Activated CD8-positive, alpha-beta memory T cell treated with anti-CD3 and anti-CD28 coated beads, Interleukin-2, amount 50 U/mL, for 48 hours (primary cell): Measurements from ENCODE around the gene DPP3.
"Not testable (repeated sequence)": the region's sequence is repeated elsewhere in the genome, so short reads cannot be mapped to it uniquely, and the experiment has no call there.

Experiments used
- DNase-seq: peaks from one replicate; pipeline ENCODE4 v3.0.0-alpha.2; 2020

DPP3 gene

DNA sequence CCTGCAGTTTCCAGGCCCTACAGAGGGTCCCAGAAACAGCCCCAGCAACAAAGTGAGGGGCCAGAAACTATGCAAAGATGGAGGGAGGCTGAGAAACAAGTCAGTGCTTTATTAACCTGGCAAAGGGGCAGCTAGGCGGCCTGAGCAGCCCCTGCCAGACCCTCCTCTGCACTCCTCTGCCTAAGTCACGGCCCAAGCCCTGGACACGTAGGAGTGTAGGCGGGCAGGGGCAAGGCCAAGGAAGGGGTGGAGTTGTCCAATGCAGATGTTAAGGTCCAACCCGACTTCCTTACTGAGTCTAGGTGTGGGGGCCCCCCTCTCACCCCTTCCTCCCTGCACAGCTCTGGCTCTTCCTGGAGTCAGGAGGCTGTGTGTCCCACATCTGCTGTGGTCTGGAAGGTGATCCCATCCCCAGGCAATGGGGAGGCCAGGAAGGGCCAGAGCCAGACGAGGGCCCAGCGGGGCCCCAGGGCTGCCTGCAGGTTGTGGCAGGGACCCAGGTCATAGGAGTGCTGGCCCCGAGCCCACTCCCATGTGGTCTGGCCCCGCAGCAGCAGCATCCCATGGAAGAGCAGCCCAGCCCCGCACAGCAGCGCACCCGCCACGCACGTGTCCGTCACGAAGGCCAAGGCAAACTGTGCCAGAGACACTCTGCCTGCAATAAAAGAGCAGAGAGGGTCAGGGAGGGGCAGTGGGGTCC is 59.1 kb downstream of the DPP3 start:
- no peak for DNase-seq

DNA sequence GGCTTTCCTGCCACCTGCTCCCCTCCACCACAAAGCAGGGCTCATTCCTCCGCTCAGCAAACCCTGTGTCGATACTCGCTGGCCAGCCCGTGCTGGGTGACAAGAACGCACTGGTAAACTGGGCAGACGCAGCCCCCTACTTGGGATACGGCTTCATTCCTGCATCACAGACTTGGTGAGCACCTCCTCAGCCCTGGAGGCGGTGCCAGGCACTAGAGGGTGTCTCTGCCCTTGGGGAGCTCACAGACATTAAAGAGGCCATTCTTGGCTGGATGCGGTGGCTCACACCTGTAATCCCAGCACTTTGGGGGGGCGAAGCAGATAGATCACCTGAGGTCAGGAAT is 59.6 kb downstream of the DPP3 start:
- no peak for DNase-seq

DNA sequence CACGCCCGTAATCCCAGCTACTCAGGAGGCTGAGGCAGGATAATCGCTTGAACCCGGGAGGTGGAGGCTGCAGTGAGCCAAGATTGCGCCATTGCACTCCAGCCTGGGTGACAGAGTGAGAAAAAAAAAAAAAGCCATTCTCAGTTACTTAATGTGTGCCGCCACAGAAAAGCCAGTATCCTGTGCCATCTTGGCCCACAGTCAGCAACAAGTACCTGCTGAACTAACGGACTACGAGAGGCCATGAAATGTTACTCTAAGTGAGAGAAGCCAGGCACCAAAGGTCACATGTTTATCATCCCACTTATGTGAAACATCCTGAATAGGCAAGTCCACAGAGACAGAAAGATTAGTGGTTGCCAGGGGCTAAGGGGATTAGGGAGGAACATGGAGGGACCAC is 60.4 kb downstream of the DPP3 start:
- DNase-seq: not testable (repeated sequence)

DNA sequence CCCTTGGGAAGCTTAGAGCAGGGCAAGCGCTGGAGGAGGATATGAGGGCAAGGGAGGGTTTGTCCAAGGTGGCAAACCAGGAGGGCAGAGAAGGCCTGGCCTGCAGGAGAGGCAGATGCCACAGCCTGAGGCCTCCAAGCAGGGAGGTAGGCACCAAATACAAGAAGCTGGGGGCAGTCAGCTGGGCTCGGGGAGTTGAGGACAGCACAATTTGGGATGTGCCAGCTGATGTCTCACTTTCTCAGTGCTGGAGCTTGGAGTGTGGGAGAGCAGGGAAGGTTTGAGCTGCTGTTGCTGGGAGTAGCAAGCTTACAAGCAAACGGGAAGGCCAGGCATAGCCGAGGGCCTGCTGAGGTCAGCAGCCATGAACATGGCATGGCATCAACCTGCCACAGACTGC is 61.7 kb downstream of the DPP3 start:
- DNase-seq: no peak

DNA sequence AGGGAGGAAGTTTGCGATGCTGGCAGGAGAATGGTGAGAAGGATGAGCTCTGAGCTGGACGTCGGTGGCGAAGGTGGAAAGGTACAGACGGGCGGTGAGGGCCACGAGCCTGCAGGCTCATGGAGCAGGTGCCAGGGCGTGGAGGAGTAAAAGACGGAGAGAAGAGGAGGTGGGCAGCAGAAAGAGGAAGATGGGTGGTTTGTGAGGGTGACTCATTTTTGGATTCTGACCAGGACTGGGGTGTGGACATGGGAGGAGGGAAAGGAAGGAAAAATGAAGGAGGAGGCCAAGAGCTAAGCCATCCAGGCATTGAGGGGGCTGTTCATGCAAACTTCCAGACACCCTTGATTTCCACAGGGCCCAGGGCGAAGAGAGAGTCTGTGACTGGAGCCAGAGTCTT is 62.1 kb downstream of the DPP3 start:
- DNase-seq: no peak

DNA sequence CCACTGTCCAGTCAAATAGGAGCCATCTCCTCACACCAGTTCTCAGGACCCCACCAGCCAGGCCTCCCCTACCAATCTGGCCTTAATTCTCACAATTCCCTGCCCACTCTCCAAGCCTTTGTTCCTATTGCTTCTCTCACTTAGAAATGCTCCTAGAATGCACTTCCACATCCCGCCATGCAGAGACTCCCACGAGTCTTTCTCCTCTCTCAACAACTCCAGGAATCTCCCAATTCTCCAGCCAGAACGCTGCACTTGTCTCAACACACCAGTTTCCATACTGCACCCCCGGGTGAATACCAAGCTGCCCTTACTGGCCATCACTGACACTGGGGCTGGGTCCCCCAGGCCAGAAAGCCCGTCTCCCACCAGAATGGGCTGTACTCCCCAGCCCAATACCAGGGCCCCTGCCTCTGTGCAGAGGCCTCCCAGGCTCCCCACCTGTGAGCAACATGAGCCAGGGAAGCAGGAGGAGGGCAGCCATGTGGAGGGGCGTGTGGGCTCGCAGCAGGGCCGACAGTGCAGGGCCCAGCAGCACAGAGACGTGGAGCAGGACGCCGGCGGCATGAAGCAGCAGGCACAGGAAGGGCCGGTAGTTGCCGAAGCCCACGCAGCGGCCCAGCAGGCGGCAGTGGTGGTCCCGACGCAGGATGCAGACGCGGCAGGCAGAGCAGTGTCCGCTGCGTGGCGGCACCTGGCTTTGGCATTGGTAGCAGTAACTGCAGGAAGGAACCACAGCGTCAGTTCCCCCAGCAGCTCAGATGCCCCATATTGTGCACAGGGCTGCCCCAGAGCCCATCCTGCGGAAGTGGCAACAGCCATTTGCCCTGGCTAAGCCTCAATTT is 63.3 kb downstream of the DPP3 start:
- peak; percentile 79 for DNase-seq

DNA sequence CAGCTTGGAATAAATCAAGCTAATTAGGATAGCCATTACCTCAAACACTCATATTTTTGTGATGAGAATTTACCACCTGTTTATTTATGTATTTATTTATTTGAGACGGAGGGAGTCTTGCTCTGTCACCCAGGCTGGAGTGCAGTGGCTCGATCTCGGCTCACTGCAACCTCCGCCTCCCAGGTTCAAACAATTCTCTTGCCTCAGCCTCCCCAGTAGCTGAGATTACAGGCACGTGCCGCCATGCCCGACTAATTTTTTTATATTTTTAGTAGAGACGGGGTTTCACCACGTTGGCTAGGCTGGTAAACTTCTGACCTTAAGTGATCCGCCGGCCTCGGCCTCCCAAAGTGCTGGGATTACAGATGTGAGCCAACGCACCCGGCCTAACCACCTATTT is 64.7 kb downstream of the DPP3 start:
- DNase-seq: not testable (repeated sequence)

DNA sequence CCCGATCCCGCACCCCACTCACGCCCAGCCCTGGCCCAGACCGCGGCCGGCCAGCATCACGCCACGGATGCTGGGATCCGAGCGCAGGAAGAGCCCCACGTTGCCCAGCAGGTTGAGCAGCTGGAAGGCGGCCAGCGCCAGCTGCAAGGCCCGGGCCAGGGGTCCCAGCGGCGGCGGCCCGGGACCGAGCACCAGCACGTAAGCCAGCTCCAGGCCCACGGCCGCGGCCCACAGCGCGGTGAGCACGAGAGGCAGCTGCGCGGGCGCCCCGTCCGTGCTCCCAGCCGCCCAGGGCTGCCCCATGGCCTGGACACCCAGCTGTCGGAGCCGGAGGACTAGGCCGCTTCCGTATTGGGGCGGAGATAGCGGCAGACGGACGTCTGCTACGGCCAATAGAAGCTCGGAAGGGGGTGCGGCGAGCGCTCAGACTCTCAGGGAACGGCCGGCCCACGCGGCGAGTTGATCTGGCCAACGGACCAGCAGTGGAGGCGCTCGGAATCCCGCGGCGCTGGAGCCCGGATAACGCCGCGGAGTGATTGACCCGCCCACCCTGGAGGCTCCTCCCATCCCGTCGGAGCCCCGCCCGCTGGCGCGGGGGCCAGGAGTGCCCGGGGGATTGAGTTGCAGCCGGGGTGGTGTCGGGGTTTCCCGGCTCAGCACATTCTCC is 65.6 kb downstream of the DPP3 start, which contains the start of gene ZDHHC24:
ZDHHC24 (minus strand) TSS at position 348 of the 667 bp plus-strand sequence; CDS start at position 303, 45 bp downstream.
- DNase-seq: peak; percentile 95

DNA sequence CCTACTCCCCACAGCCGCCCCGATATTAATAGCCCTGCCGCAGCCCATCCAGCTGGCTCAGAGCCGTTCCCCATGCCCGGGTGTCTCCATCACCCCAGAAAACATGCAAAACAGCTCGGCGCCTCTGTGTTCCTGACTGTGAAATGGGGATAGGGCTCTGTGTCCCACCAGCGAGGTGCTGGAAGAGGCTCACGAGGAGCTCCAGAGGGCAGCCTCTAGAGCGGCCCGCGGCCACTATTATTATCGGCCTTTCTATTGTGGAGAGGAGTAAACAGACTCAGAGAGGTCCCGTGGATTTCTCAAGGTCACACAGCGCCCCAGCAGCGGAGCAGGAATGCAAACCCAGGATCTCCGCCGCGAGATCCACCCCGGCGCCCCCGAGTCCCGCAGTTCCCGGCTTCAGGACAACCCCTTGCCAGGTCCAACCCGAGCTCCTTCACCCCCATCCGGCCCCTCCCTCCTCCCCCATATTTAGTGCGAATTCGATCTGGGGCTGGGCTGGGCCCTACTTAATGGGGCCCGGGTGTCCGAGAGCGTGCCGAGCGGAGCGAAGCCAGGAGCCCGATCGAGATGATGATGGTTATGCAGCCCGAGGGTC is 66.2 kb downstream of the DPP3 start, which contains the start of gene ACTN3:
ACTN3 (plus strand) TSS at position 536 of the 598 bp plus-strand sequence; CDS start at position 571, 35 bp downstream.
- no peak for DNase-seq

DNA sequence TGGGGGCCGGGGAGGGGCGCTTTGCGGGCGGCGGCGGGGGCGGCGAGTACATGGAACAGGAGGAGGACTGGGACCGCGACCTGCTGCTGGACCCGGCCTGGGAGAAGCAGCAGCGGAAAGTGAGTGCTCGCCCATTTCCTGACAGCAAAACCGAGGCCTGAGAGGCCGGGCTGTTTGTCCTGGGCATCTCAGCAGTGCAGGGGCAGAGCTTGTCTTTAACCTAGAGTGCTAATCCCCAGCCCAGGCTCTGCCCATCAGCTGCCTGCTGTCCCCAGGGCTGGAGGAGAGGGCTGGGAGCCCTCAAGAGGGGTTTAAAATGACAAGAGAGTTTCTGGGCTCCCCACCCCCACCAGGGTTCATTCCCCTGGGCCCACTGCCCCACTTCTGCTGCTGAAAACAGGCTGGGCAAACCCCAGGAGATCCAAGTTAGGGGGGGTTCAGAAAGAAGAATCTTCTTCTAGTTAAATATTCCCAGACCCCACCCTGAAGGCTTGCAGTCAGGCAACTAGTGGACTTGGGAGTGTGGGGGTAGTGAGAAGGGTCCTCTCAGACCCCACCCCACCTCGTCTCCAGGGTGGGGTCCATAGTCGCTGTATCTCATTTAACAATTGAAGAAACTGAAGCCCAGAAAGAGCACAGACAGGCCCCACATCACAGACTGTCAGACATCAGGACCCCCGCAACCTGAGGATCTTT is 66.9 kb downstream of the DPP3 start:
- DNase-seq: no peak

DNA sequence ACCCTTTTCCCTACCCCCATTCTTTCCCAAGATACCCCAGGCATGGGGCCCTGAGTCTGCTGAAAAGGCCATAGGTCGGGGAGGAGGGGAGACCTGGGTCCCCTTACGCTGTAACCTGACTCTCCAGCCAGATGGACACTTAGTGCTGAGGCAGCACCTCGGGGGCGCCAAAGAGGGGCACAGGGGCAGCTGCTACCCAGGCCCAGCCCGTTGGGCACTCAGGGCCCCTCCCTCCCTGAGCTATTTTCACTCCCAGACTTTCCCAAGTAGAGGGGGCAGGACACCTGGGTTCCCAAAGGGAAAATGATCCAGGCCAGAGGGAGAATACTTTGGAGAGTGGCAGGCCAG is 67.4 kb downstream of the DPP3 start:
- no peak for DNase-seq

DNA sequence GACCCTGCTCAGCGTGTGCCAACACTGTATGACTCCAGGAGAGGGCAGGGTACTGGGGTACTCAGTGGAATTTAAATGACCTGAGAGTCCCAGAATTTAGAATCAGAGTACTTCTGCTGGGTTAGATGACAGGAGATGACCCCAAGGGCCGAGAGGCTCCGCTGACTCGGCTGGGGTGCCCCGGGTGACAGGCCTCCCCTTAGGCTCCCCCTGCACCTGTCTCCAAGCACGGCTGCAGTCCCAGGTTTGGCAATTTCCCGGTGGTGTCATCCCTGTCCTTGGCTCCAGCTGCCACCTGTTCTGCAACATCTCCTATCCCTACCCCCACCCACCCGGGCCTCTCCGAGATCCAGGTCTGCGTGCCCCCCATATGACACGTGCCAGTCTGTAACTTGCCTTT is 67.8 kb downstream of the DPP3 start:
- no peak for DNase-seq

DNA sequence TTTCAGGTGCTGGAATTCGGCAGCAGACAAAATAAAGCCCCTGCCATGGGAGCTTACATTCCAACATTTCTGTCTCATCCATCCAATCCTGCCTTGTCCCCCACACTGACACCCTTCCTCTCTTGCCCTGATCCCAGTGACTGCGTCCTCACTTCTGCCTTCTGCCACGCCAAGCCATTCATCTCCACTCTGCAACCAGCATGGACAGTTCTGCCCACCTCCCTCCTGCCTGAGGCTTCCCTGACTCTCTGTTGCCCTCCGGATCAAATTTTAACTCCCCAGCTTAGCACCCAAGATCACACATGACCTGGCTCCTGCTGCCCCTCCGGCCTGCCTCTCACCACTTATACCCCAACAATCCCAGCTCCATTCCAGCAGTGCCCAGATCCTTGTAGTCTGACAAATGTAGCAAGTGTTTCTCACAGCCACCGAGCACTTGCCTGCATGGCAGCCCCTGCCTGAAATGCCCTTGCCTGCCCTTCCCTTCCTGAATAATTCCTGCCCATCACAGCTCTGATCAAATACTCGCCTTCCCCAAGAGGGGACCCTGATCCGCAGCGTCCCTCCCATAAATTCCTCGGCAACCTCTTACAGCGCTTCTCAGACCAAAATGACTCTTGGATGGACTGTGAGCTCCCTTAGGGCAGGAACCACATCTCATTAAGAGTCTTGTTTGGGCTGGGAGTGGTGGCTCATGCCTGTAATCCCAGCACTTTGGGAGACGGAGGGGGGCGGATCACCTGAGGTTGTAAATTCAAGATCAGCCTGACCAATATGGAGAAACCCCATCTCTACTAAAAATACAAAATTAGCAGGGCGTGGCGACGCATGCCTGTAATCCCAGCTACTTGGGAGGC is 68.8 kb downstream of the DPP3 start:
- DNase-seq: no peak

DNA sequence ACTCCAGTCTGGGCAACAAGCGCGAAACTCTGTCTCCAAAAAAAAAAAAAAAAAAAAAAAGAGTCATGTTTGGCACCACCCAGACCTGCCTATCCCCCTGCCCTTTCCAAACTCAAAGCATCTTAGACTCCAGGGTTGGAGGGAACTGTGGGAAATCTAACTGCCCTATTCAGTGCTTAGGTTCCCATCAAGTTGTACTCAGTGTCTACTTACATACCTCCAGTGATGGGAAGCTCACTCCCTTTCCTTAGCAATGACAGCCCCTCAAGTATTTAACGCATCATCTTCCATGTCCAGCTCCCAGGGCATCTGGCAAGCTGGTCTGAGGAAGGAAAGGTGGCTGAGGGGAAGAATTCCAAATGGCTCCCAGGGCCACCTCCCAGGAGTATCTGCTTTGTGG is 69.5 kb downstream of the DPP3 start:
- DNase-seq: no peak

DNA sequence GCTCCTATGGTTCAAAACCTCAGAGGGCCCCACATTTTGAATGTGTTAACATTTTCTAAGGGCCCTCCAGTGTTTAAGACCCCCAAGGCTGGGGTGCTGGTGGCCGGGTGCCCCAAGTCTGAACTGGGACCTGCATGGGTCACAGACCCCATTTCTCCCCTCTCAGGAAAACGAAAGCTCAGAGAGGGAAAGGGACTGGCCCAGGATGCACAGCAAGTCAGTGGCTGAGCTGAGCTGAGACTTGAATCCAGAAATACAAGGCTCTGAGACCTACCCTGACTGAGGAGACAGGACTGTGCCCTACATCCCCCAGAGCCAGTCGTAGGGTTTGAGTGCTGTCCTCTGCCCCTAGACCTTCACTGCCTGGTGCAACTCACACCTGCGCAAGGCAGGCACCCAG is 70.7 kb downstream of the DPP3 start:
- DNase-seq: no peak

DNA sequence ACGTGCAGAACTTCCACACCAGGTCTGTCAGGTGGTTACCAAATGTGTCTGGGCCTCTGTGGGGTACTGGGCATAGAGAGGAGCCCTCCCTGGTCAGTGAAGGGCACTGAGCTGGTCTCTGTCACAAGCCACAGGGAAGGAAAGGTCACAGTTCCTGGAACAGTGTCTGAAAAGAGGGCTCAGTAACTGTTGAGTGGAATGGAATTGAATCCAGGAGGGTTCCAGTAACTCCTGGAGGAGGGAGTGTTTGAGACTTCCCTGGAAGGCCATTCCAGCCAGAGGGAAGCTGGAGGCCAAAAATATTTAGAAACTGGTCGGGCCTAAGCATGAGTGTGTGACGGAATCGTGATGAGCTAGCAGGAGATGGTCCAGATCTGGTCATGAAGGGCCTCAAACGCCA is 74.4 kb downstream of the DPP3 start:
- DNase-seq: no peak

DNA sequence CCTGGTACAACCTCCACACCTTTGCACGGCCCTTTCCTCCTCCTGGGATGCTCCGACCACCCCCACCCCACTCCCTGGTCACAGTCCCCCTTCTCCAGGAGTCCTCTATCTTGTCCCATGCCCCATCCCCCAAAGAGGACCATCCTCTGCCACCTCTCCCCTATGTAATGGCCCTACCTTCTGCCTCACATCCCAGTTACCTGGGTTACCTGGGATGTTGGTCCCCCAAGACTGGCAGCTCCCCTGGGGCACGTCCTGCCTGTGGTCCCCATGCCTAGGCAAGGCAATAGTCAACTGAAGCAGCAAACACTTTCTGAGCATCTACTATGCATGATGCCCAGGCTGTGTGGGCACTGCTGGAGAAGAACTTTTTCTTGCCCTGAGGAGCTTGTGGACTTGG is 75.2 kb downstream of the DPP3 start:
- DNase-seq: no peak

DNA sequence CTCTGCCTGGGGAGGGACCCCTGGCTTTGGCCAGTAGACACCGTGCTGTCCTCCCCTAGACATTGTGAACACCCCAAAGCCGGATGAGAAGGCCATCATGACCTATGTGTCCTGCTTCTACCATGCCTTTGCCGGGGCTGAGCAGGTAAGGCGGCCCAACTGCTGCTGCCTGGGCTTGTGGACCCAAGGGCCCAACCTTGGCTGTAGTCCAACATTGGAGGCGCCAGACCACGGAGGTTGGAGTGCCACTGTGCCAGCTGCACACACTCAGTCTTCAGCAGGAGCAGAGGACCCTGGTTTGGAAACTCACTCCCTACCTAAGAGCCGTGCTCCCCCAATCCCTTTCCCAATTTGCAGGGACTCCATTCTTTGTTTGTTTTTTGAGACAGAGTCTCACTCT is 75.9 kb downstream of the DPP3 start:
- DNase-seq: no peak

DNA sequence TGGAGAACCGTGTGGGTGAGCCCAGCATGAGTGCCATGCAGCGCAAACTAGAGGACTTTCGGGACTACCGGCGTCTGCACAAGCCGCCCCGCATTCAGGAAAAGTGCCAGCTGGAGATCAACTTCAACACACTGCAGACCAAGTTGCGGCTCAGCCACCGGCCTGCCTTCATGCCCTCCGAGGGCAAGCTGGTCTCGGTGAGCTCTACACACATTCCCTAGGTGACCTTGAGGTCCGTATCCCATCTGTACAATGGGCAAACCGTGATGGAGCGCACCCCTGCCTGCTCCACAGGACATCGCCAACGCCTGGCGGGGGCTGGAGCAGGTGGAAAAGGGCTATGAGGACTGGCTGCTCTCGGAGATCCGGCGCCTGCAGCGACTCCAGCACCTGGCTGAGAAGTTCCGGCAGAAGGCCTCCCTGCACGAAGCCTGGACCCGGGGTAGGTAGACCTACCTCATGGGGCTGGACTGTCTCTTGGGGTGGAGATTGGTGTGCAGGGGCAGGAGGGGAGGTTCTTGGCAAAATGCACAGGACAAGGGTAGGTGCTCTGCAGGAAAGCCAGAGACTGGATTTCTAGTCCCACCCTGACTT is 77.6 kb downstream of the DPP3 start:
- no peak for DNase-seq
